Omental fat pad (tissue), 4 donors: ENCODE measurements around the gene CDH3. TPM values are rescaled to one million over a fixed set of nuclear protein-coding genes. Genes with fewer than 3 reads are reported as not detected.

Experiments used
- ATAC-seq: fragments of 150-250 bp; one replicate; pipeline ENCODE4 v1.9.1; 2016; ENCODE audit warnings: mild to moderate bottlenecking, moderate library complexity; ENCODE audit not compliant: low FRiP score
- DNase-seq: peaks from one replicate; pipeline ENCODE4 v3.0.0-alpha.2; 2019; ENCODE audit warnings: low spot score
- total RNA-seq, 4 donors: library from RNA; depleted of rRNA; stranded (reverse); fragments of >200 nt; gene quantifications; one replicate each; pipeline ENCODE4 v1.1.0, GENCODE V29; 2016
- TF ChIP-seq, protein P1 (sequence below), 3 donors: fragments of 450-650 bp; IDR thresholded peaks; one replicate each; pipeline ENCODE4 v1.5.1; 2016 to 2017; ENCODE audit warnings: antibody characterized with exemption in 3 of 3, mild to moderate bottlenecking in 3 of 3, moderate library complexity in 2 of 3

CDH3 gene
- total RNA-seq, 4 donors from 2014 or later, result 8.3 to 22.4 (median 11.5) TPM; not detected in 1

GRCh38 chr16:68732741-68733399, 87.8 kb downstream of the CDH3 start:
- TF ChIP-seq, protein P1, sequence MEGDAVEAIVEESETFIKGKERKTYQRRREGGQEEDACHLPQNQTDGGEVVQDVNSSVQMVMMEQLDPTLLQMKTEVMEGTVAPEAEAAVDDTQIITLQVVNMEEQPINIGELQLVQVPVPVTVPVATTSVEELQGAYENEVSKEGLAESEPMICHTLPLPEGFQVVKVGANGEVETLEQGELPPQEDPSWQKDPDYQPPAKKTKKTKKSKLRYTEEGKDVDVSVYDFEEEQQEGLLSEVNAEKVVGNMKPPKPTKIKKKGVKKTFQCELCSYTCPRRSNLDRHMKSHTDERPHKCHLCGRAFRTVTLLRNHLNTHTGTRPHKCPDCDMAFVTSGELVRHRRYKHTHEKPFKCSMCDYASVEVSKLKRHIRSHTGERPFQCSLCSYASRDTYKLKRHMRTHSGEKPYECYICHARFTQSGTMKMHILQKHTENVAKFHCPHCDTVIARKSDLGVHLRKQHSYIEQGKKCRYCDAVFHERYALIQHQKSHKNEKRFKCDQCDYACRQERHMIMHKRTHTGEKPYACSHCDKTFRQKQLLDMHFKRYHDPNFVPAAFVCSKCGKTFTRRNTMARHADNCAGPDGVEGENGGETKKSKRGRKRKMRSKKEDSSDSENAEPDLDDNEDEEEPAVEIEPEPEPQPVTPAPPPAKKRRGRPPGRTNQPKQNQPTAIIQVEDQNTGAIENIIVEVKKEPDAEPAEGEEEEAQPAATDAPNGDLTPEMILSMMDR (IDR thresholded peaks at IDR 0.05), result no peak
- DNase-seq, result no peak
- ATAC-seq, result no peak

DNA sequence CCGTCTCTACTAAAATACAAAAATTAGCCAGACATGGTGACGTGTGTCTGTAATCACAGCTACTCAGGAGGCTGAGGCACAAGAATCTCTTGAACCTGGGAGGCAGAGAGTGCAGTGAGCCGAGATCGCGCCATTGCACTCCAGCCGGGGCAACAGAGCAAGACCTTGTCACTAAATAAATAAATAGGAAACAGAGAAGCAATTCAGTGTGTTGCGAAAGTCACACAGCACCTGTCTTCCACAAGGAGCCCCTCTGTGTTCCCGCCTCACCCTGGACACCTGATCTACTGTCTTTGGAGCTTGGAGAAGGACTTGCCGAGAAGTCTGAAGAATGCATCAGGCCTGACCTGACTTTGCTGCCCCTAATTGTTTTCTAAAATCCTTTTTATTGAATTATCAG, 88.5 kb downstream of the CDH3 start:
- no peak for DNase-seq
- ATAC-seq, result no peak
- TF ChIP-seq, protein P1 (IDR thresholded peaks at IDR 0.05), result no peak

GRCh38 chr16:68734782-68735181, 89.7 kb downstream of the CDH3 start:
- ATAC-seq (no peak), DNase-seq (no peak)
- TF ChIP-seq, protein P1 (IDR thresholded peaks at IDR 0.05), result no peak

DNA sequence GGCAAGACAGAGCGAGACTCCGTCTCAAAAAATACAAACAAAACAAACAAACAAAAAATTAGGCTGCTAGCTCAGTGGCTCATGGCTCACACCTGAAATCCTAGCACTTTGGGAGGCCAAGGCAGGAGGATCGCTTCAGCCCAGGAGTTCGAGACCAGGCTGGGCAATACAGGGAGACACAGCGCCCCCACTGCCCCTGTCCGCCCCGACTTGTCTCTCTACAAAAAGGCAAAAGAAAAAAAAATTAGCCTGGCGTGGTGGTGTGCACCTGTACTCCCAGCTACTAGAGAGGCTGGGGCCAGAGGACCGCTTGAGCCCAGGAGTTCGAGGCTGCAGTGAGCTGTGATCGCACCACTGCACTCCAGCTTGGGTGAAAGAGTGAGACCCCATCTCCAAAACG, 91.5 kb downstream of the CDH3 start:
- ATAC-seq (no peak), DNase-seq (no peak)
- TF ChIP-seq, protein P1 (IDR thresholded peaks at IDR 0.05), result no peak

- peak; percentile 45 for ATAC-seq
- no peak for DNase-seq
- TF ChIP-seq, protein P1 (IDR thresholded peaks at IDR 0.05), result no peak
These were observed 92.1 kb downstream of the CDH3 start, which contains the start of gene CDH1 for GRCh38 chr16:68737046-68737729. Gene CDH1 (plus strand): TSS chr16:68737292. CDS start chr16:68737416, 124 bp downstream.

DNA sequence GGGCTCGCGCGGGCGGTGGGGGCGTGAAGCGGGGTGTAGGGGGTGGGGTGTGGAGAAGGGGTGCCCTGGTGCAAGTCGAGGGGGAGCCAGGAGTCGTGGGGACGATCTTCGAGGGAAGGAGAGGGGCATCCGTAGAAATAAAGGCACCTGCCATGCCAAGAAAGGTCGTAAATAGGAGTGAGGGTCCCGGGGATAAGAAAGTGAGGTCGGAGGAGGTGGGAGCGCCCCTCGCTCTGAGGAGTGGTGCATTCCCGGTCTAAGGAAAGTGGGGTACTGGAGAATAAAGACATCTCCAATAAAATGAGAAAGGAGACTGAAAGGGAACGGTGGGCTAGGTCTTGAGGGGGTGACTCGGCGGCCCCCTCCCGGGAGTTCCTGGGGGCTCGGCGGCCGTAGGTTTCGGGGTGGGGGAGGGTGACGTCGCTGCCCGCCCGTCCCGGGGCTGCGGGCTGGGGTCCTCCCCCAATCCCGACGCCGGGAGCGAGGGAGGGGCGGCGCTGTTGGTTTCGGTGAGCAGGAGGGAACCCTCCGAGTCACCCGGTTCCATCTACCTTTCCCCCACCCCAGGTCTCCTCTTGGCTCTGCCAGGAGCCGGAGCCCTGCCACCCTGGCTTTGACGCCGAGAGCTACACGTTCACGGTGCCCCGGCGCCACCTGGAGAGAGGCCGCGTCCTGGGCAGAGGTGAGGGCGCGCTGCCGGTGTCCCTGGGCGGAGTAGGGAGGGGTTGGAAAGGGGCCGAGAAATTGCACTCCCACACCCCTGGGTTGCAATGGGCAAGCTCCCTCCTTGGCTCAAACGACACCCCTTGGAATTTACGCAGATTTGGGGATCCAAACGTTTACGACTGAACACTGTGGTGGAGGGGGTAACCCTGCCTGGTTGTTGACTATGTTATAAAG, 92.9 kb downstream of the CDH3 start:
- peak; percentile 25 for ATAC-seq
- no peak for DNase-seq

More for the DNA sequence above, 92.9 kb downstream of the CDH3 start:
- TF ChIP-seq, protein P1 (IDR thresholded peaks at IDR 0.05), result no peak
